ENCODE measurements around the gene HDGFL3.

- TF ChIP-seq CTCF (IDR thresholded peaks at IDR 0.05) (no peak), POLR2A (IDR thresholded peaks at IDR 0.05) (no peak)
These were observed 7.5 kb downstream of the HDGFL3 start for GRCh38 chr15:83200162-83200561.
